Measurements from ENCODE around the gene THBD. TPM values are rescaled to one million over a fixed set of nuclear protein-coding genes. Genes with fewer than 3 reads are reported as not detected.

THBD gene
- total RNA-seq, 1 donor from 2014 or later, result 19.2 TPM

- peak; percentile 92 for DNase-seq
Measured at GRCh38 chr20:23061734-23062561, 12.5 kb upstream of the THBD start.

DNA sequence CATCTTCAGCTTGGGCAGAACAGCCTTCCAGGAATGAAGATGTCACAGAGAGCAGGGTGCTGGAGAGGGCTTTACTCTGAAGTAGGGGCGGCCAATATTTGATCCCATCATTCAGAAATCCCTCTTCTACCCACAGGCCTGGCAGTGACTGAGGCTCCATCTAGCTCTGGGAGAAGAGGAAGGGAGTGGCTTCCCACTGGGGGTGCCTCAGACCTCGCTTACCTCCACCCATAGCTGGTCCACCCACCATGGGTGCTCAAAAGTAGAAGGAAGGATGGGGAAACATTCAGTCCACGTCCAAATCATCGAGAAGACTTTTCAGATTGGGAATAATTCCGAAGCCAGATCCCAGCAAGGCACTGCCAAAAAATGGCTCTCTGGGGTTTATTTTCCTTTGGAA is 11.8 kb upstream of the THBD start:
- no peak for DNase-seq

GRCh38 chr20:23060629-23061028 is 11.2 kb upstream of the THBD start:
- no peak for DNase-seq

- DNase-seq, result no peak
Measured at GRCh38 chr20:23059846-23060245, 10.4 kb upstream of the THBD start.

DNA sequence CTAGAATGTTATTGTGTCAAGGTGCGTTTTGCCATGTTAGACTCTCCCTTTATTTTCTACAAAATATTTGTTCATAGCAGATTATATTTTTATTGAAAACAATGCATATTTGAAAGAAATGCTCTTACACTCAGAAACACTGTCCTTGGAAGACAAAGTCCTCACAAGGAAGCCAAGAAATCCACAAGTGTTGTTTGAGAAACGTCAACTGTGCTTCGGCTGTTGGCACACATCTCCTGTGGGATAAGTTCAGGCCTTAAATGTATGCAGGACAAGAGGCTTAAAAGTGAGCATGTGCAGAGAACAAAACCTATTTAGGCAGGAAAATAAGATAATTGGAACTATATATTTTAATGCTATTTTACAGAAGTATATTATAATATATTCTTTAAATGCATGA is 9.5 kb upstream of the THBD start:
- DNase-seq, result no peak

- DNase-seq, result no peak
Measured at GRCh38 chr20:23058240-23058639, 8.8 kb upstream of the THBD start.

- DNase-seq, result no peak
Measured at GRCh38 chr20:23052904-23053303, 3.4 kb upstream of the THBD start.

- DNase-seq, result peak; percentile 55
Measured at GRCh38 chr20:23050847-23051627, 1.6 kb upstream of the THBD start.

GRCh38 chr20:23050076-23050838 is 785 bp upstream of the THBD start:
- no peak for DNase-seq

DNA sequence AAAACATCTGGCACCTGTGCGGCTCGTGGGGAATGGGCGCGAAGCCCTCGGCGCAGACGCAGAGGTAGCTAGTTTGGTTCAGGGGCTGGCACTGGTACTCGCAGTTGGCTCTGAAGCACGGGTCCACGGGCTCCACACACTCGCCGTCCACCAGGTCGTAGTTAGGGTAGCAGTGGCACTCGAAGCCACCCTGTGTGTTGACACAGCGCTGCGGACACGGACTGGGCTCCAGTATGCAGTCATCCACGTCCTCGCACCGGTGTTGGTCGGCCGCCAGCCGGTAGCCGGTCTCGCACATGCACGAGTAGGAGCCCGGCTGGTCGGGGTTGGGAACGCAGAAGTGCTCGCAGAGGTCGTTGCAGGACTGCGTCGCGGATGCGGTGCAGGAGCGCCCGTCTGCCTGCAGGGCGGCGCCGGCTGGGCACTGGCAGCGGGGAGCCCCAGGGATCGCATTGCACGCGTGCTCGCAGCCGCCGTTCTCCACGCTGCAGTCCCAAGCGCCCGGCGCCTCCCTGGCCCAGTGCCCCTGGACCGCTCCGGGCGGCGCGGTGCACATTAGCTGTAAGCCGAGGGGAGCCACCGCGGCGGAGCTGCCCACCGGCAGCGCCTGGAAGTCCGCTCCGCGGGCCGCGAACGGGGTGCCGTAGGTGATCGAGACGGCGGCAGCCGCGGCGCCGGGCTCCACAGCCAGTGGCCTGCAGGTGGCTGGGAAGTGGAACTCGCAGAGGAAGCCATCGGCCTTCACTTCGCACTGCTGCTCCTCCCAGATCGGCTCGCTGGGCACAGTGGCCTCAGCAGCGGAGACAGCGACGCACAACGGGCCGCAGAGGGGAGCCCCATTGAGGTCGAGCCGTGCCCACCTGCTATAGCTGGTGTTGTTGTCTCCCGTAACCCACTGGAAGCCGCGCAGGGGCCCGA is 930 bp downstream of the THBD start:
- DNase-seq, result no peak

DNA sequence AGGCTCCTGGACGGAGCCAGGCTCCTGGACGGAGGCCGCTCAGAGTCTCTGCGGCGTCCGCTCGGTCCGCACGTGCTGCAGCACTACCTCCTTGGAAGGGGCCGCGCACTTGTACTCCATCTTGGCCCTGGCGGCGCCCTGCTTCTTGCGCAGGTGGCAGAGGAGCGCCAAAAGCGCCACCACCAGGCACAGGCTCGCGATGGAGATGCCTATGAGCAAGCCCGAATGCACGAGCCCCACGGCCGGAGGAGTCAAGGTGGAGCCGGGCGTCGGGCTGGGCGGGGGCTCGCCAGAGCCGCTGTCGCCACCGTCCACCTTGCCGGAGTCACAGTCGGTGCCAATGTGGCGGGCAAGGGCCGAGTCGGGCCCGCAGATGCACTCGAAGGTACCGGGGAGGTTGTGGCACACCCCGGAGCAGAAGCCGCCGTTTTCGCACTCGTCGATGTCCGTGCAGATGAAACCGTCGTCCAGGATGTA is 1.7 kb downstream of the THBD start:
- no peak for DNase-seq

DNA sequence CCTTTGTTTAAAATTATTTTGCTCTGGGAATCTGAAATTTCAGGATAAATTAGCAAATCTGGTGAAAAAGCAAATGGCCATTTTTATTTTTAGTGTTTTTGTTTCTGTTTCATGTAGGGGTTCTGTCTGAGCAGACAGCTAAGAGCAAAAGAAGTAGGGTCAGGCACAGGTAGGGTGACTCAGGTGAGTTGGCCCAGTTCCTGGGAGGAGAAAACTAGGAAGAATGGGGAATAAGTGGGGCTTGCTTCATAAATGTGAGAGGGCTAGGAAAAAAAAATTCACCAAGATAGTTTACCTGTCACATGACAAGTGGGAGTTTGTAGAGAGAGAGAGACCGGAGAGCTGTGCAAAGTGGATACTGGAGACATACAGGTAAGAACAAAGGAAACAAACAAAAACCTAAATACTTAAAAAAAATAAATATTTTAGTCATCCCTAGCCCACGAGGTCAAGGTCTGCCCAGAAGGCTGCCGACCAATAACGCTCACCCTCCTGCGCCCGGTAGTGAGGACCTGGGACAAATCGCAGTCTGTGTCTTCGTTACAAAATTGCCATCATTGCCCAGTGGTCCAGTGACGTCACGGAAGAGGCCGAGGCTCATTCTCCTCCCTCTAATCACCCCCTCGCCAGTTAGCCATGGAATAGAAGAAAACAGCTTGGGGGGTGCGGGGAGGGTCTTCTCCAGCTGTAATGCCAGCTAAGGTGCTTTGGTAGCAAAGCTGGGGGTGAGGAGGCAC is 2.3 kb downstream of the THBD start:
- DNase-seq, result no peak

DNA sequence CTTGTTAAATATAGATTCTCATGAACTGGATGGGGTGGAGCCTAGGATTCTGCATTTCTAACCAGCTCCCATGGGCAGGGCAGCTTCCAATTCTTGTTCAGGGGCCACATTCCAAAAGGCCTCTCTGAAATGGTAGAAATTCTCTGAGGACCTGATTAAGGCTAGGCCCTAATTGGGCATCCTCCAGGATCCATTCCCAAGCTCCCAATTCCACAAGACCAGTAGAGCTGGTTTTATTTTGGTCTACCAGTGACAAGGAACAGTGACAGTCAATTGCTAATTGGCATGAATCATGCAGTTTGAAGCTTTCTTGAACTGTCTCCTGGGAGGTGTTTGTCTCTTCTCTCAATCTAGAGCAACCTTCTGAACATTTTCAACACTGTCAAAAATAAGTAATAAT is 3.0 kb downstream of the THBD start:
- no peak for DNase-seq

DNA sequence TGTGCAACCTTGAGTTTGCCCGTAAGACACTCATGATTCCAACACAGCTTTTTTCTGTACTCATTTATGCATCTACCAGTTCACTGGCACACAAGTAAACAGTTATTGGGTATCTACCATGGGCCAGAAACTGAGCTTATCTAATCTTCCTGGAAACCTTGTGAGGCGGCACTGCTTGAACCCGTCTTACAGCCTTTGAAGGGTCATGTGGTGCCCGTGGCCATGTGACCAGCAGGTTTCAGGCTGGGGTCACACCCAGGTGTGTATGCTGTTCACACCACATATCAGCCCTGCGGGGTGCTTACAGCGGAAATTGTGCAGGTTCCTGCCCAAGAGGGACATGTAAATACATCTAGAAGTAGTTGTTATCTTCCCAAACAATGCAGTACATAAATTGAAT is 6.1 kb downstream of the THBD start:
- no peak for DNase-seq

DNA sequence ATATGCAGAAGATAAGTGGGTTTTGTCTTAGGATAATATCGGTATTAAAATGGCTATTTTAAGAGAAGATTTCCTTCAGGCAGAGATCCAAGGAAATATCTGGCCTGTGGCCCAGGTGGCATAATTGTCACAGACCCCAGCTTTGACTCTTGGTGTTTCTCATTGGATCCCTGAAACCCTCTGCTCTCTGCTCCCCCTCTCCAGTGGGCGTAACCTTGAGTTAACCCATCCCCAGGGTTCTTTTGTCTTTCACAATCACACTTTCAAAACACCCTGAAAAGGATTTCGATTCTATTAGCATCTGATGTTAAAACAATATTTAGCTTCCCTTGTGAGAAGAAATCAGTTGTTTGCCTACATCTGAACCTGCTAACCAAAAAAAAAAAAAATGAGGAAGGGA is 7.2 kb downstream of the THBD start:
- no peak for DNase-seq

DNA sequence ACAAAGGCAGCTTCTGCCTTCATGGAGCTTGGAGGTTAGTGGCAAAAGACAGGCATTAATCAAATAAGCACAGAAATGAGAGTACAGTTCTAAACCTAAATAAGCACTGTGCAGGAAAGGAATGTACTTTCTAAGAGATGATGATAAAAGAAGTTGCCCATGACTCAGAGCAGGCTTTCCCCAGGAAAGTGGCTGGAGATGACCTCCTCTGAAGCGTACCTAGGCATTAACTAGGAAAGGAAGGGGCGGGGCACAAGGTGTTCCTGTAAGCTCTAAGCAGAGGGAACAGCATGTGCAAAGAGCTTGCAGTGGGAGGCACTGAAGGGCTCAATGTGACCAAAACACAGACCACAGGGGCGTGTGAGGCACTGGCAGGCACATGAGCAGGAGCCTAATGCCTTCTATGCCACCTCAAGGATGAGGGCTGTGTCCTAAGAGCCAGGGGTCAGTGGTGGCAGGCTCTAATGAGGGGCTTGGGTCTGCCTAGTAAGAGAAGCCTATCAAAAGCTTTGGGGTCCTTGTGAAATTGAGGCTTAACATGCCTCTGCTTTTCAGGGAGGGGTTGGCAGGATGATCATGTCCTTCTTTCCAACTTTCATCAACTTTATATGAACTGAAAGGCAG is 9.5 kb downstream of the THBD start:
- DNase-seq, result no peak

GRCh38 chr20:23039136-23039875 is 10.2 kb downstream of the THBD start:
- no peak for DNase-seq

DNA sequence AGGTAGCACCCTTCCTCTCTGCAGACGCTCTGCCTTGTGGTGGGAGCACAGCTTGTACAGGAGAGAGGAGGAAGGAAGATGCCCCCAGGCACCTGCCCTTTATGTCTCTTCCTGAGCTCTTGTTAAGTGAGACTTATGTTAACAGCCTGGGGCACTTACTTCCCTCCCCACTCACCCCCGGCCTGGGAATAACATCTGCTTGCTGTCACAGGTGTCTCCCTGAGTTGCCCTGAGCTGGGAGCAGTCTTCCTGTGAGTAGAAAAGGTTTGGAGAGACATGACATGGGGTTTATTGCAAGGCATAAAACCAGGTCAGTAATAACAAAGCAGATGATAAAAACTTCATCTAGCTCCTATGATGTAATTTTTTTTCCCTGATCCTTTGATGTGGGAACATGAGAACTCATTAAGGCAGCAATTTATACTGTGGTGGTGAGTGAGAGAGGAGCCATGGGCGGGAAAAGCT is 12.4 kb downstream of the THBD start:
- DNase-seq, result no peak

- DNase-seq, result no peak
Measured at GRCh38 chr20:23036371-23036770, 13.1 kb downstream of the THBD start.

- DNase-seq, result no peak
Measured at GRCh38 chr20:23035731-23036130, 13.7 kb downstream of the THBD start.
